CD4-positive, alpha-beta memory T cell (primary cell): Measurements from ENCODE around the gene HMMR. TPM values are rescaled to one million over a fixed set of nuclear protein-coding genes. Genes with fewer than 3 reads are reported as not detected.

ENCODE experiments used
- CTCF ChIA-PET: fragments of 350-600 bp; sonication (Branson Sonifier 250); formaldehyde crosslinking; loops from one replicate; lab custom pipeline; 2021; ENCODE audit warnings: inconsistent platforms; ENCODE audit not compliant: partially characterized antibody; lab: Charles Lee
- POLR2A ChIA-PET: fragments of 350-600 bp; sonication (Branson Sonifier 250); formaldehyde crosslinking; loops from one replicate; lab custom pipeline; 2021; ENCODE audit not compliant: partially characterized antibody; lab: Charles Lee
- DNase-seq, 5 donors: peaks; one replicate each; pipeline versions ENCODE4 v3.0.0 to v3.0.0-alpha.2; 2020 to 2022; ENCODE audit warnings: mixed read lengths in 1 of 5
- H3K27ac ChIP-seq: one replicate; pipeline ENCODE4 v1.7.0; 2013; ENCODE audit warnings: low read depth, low read length
- H3K27me3 ChIP-seq: 2 replicates; pipeline ENCODE4 v1.7.0; 2013; ENCODE audit warnings: mild to moderate bottlenecking, low read length, moderate library complexity; ENCODE audit not compliant: insufficient read depth
- H3K36me3 ChIP-seq: 2 replicates; pipeline ENCODE4 v1.7.0; 2013; ENCODE audit warnings: mild to moderate bottlenecking, low read length, moderate library complexity; ENCODE audit not compliant: insufficient read depth
- H3K4me1 ChIP-seq: 2 replicates; pipeline ENCODE4 v1.7.0; 2013; ENCODE audit warnings: mild to moderate bottlenecking, low read length, moderate library complexity; ENCODE audit not compliant: insufficient read depth
- H3K4me3 ChIP-seq, 2 donors: one replicate each; pipeline ENCODE4 v1.7.0; 2013; ENCODE audit warnings: low read length in 2 of 2, mild to moderate bottlenecking in 1 of 2
- H3K9me3 ChIP-seq, 2 donors: one replicate each; pipeline ENCODE4 v1.7.0; 2013; ENCODE audit warnings: low read length in 2 of 2, control low read depth in 1 of 2; ENCODE audit not compliant: control insufficient read depth in 1 of 2
- H3K27ac Mint-ChIP-seq, 7 donors: one replicate each; pipeline ENCODE4 v1.8.0; 2020 to 2021; ENCODE audit warnings: mixed read lengths in 7 of 7, mild to moderate bottlenecking in 6 of 7, inconsistent platforms in 3 of 7, moderate library complexity in 3 of 7
- H3K27me3 Mint-ChIP-seq, 2 donors: one replicate each; pipeline ENCODE4 v1.8.0; 2020 to 2021; ENCODE audit warnings: mixed read lengths in 2 of 2
- H3K36me3 Mint-ChIP-seq, 2 donors: one replicate each; pipeline ENCODE4 v1.8.0; 2020 to 2021; ENCODE audit warnings: mixed read lengths in 2 of 2, inconsistent platforms in 1 of 2, mild to moderate bottlenecking in 1 of 2
- H3K4me1 Mint-ChIP-seq, 4 donors: one replicate each; pipeline ENCODE4 v1.8.0; 2020 to 2021; ENCODE audit warnings: mixed read lengths in 4 of 4, mild to moderate bottlenecking in 1 of 4
- H3K4me3 Mint-ChIP-seq, 8 donors: one replicate each; pipeline ENCODE4 v1.8.0; 2020 to 2021; ENCODE audit warnings: mixed read lengths in 8 of 8, mild to moderate bottlenecking in 7 of 8, moderate library complexity in 6 of 8, inconsistent platforms in 3 of 8
- H3K9me3 Mint-ChIP-seq, 8 donors: one replicate each; pipeline ENCODE4 v1.8.0; 2020 to 2021; ENCODE audit warnings: mixed read lengths in 8 of 8, mild to moderate bottlenecking in 5 of 8, inconsistent platforms in 3 of 8, moderate library complexity in 1 of 8
- intact Hi-C: fragments of 100-400 bp; cut with micrococcal nuclease; formaldehyde crosslinking; loops from one replicate; pipeline ENCODE4 v1.15.1; 2023
- polyA plus RNA-seq, 2 donors: library from polyadenylated mRNA; unstranded; fragments of 300-500 nt; fragmentation: Illumina TruSeq; gene quantifications; one replicate each; pipeline ENCODE4 v1.2.3, GENCODE V29; 2021
- total RNA-seq, 2 experiments: library from RNA; stranded (reverse); gene quantifications; one replicate each; pipeline ENCODE4 v1.2.3, GENCODE V29; 2021

Gene HMMR
- total and polyA plus RNA-seq, 4 experiments from 2014 or later, result 0.11 to 0.42 (median 0.15) TPM; not detected in 1

- CTCF ChIA-PET, result interaction anchor here (0.7 to 2.6 kb wide), 13 partner anchors 10 to 81 kb away, joined by 3 to 15 read pairs (median 4); no protein-coding TSS in a partner anchor
- Mint-ChIP-seq H3K36me3 (no peaks in the 10 kb centered on the region), H3K27ac (peak overlapping the region in 1 of 7 donors; percentile 14), H3K4me1 (peaks cover 0 to 3% (median 1%) of the 10 kb centered on the region in 4 donors), H3K27me3 (no peaks in the 10 kb centered on the region), H3K9me3 (no peaks in the 10 kb centered on the region), H3K4me3 (no peak overlapping the region)
- Histone ChIP-seq H3K4me3 (no peak overlapping the region), H3K9me3 (no peaks in the 10 kb centered on the region), H3K4me1 (no peaks in the 10 kb centered on the region), H3K27ac (no peak overlapping the region), H3K36me3 (no peaks in the 10 kb centered on the region), H3K27me3 (no peaks in the 10 kb centered on the region)
- POLR2A ChIA-PET, result interaction anchor here (1.0 to 2.5 kb wide), 3 partner anchors 14 to 30 kb away, joined by 4 to 17 read pairs (median 4); partner anchors contain the start of genes HMMR, MAT2B and NUDCD2
- no peak for DNase-seq
- intact Hi-C loops, result no loop called here
These were observed 29.3 kb downstream of the HMMR start for GRCh38 chr5:163489745-163490075.

- no peak overlapping the region for H3K4me3 ChIP-seq
- H3K36me3 ChIP-seq, result no peaks in the 10 kb centered on the region
- H3K9me3 Mint-ChIP-seq, result no peaks in the 10 kb centered on the region
- H3K27ac ChIP-seq, result no peak overlapping the region
- no peaks in the 10 kb centered on the region for H3K4me1 ChIP-seq
- H3K4me1 Mint-ChIP-seq, result no peaks in the 10 kb centered on the region
- H3K36me3 Mint-ChIP-seq, result no peaks in the 10 kb centered on the region
- no peaks in the 10 kb centered on the region for H3K9me3 ChIP-seq
- no peaks in the 10 kb centered on the region for H3K27me3 ChIP-seq
- no peak overlapping the region for H3K27ac Mint-ChIP-seq
- CTCF ChIA-PET, result interaction anchor here (1.6 kb wide), 1 partner anchor 89 kb away, joined by 5 read pairs; no protein-coding TSS in a partner anchor
- H3K4me3 Mint-ChIP-seq, result no peak overlapping the region
- POLR2A ChIA-PET, result no interaction called here
- no peak for DNase-seq
- no peaks in the 10 kb centered on the region for H3K27me3 Mint-ChIP-seq
- intact Hi-C loops, result no loop called here
These were observed 35.9 kb downstream of the HMMR start for GRCh38 chr5:163496286-163496685.

GRCh38 chr5:163497315-163497714, 36.9 kb downstream of the HMMR start:
- Histone ChIP-seq H3K4me1 (peaks cover under 1% of the 10 kb centered on the region), H3K36me3 (no peaks in the 10 kb centered on the region), H3K4me3 (no peak overlapping the region), H3K9me3 (no peaks in the 10 kb centered on the region), H3K27ac (no peak overlapping the region), H3K27me3 (no peaks in the 10 kb centered on the region)
- H3K9me3 Mint-ChIP-seq, result no peaks in the 10 kb centered on the region
- no peak overlapping the region for H3K27ac Mint-ChIP-seq
- ChIA-PET POLR2A (interaction anchor here (1.0 kb wide), 1 partner anchor 12 kb away, joined by 4 read pairs; no protein-coding TSS in a partner anchor), CTCF (interaction anchor here (1.6 kb wide), 1 partner anchor 90 kb away, joined by 5 read pairs; no protein-coding TSS in a partner anchor)
- DNase-seq, result no peak
- peaks cover 0 to under 1% (median under 1%) of the 10 kb centered on the region in 4 donors for H3K4me1 Mint-ChIP-seq
- H3K27me3 Mint-ChIP-seq, result no peaks in the 10 kb centered on the region
- H3K36me3 Mint-ChIP-seq, result no peaks in the 10 kb centered on the region
- intact Hi-C loops, result no loop called here
- no peak overlapping the region for H3K4me3 Mint-ChIP-seq

- H3K4me1 ChIP-seq, result peaks cover 8% of the 10 kb centered on the region
- Mint-ChIP-seq H3K4me3 (no peak overlapping the region), H3K27ac (no peak overlapping the region), H3K36me3 (no peaks in the 10 kb centered on the region), H3K9me3 (no peaks in the 10 kb centered on the region), H3K27me3 (no peaks in the 10 kb centered on the region), H3K4me1 (peaks cover 6 to 16% (median 11%) of the 10 kb centered on the region in 4 donors)
- H3K4me3 ChIP-seq, result no peak overlapping the region
- DNase-seq, result no peak
- H3K27me3 ChIP-seq, result no peaks in the 10 kb centered on the region
- intact Hi-C loops, result no loop called here
- H3K36me3 ChIP-seq, result no peaks in the 10 kb centered on the region
- H3K9me3 ChIP-seq, result no peaks in the 10 kb centered on the region
- ChIA-PET POLR2A (interaction anchor here (1.4 kb wide), 1 partner anchor 9 kb away, joined by 4 read pairs; no protein-coding TSS in a partner anchor), CTCF (interaction anchor here (1.0 kb wide), 1 partner anchor 38 kb away, joined by 6 read pairs; no protein-coding TSS in a partner anchor)
- no peak overlapping the region for H3K27ac ChIP-seq
These were observed 38.5 kb downstream of the HMMR start for GRCh38 chr5:163498886-163499285.

- no peaks in the 10 kb centered on the region for H3K27me3 ChIP-seq
- peak overlapping the region; percentile 92 to 100 (median 98) for H3K4me3 Mint-ChIP-seq
- peaks cover 15 to 40% (median 21%) of the 10 kb centered on the region in 4 donors for H3K4me1 Mint-ChIP-seq
- no peak for DNase-seq
- intact Hi-C loops, result no loop called here
- H3K9me3 Mint-ChIP-seq, result no peaks in the 10 kb centered on the region
- no peaks in the 10 kb centered on the region for H3K27me3 Mint-ChIP-seq
- peak overlapping the region; percentile 90 for H3K27ac ChIP-seq
- ChIA-PET POLR2A (interaction anchor here (1.1 to 9.9 kb wide), 5 partner anchors 9 to 65 kb away, joined by 5 to 257 read pairs (median 17); partner anchors contain the start of genes CCNG1, HMMR and NUDCD2), CTCF (interaction anchor here (0.6 to 5.1 kb wide), 13 partner anchors 13 to 98 kb away, joined by 3 to 63 read pairs (median 7); partner anchors contain the start of genes CCNG1, HMMR and NUDCD2)
- H3K4me3 ChIP-seq, result peak overlapping the region; percentile 70 to 75
- H3K9me3 ChIP-seq, result no peaks in the 10 kb centered on the region
- H3K36me3 Mint-ChIP-seq, result peaks cover 0 to 15% of the 10 kb centered on the region in 2 donors
- no peaks in the 10 kb centered on the region for H3K36me3 ChIP-seq
- peak overlapping the region; percentile 97 to 100 (median 99) for H3K27ac Mint-ChIP-seq
- peaks cover 13% of the 10 kb centered on the region for H3K4me1 ChIP-seq
These were observed 42.1 kb downstream of the HMMR start for GRCh38 chr5:163502521-163502920.

- peak; percentile 33 to 39 (median 37) for DNase-seq
- H3K27me3 ChIP-seq, result no peaks in the 10 kb centered on the region
- H3K27ac Mint-ChIP-seq, result peak overlapping the region; percentile 97 to 100 (median 99)
- intact Hi-C loops, result loop anchor here (1.0 kb wide), 1 partner anchor 30 kb away; no protein-coding TSS in a partner anchor
- H3K4me3 ChIP-seq, result peak overlapping the region; percentile 70 to 75
- peak overlapping the region; percentile 92 to 100 (median 98) for H3K4me3 Mint-ChIP-seq
- no peaks in the 10 kb centered on the region for H3K27me3 Mint-ChIP-seq
- peaks cover 22% of the 10 kb centered on the region for H3K4me1 ChIP-seq
- no peaks in the 10 kb centered on the region for H3K9me3 ChIP-seq
- no peaks in the 10 kb centered on the region for H3K9me3 Mint-ChIP-seq
- peaks cover 0 to 20% of the 10 kb centered on the region in 2 donors for H3K36me3 Mint-ChIP-seq
- H3K27ac ChIP-seq, result peak overlapping the region; percentile 90
- H3K4me1 Mint-ChIP-seq, result peaks cover 21 to 49% (median 29%) of the 10 kb centered on the region in 4 donors
- H3K36me3 ChIP-seq, result no peaks in the 10 kb centered on the region
- ChIA-PET CTCF (interaction anchor here (0.6 to 5.1 kb wide), 13 partner anchors 12 to 99 kb away, joined by 3 to 63 read pairs (median 5); partner anchors contain the start of genes CCNG1, HMMR and NUDCD2), POLR2A (interaction anchor here (1.1 to 9.9 kb wide), 5 partner anchors 10 to 66 kb away, joined by 5 to 257 read pairs (median 17); partner anchors contain the start of genes CCNG1, HMMR and NUDCD2)
These were observed 43.0 kb downstream of the HMMR start for GRCh38 chr5:163503106-163504078.
